Measurements from ENCODE around the gene MACROH2A2.

DNA sequence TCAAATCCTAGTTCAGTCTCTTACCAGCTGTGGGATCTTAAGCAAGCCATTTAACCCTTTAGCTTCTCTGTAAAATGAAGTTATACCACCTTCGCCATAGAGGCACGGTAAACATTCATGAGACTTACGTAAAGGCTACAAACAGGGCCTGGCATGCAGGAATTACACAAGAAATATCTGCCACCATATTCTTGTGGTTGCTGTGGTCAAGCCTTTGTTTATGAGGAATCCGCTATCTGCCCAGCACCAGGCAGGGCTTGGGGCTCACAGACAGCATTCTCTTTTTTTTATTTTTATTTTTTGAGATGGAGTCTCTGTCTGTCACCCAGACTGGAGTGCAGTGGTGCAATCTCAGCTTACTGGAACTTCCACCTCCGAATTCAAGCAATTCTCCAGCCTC is 70.1 kb downstream of the MACROH2A2 start:
- TF ChIP-seq, protein P1, sequence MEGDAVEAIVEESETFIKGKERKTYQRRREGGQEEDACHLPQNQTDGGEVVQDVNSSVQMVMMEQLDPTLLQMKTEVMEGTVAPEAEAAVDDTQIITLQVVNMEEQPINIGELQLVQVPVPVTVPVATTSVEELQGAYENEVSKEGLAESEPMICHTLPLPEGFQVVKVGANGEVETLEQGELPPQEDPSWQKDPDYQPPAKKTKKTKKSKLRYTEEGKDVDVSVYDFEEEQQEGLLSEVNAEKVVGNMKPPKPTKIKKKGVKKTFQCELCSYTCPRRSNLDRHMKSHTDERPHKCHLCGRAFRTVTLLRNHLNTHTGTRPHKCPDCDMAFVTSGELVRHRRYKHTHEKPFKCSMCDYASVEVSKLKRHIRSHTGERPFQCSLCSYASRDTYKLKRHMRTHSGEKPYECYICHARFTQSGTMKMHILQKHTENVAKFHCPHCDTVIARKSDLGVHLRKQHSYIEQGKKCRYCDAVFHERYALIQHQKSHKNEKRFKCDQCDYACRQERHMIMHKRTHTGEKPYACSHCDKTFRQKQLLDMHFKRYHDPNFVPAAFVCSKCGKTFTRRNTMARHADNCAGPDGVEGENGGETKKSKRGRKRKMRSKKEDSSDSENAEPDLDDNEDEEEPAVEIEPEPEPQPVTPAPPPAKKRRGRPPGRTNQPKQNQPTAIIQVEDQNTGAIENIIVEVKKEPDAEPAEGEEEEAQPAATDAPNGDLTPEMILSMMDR (IDR thresholded peaks at IDR 0.05) = no peak
- TF ChIP-seq POLR2A (IDR thresholded peaks at IDR 0.05) = no peak
